Spleen (tissue), 11 donors: ENCODE data around the gene SGTA. TPM values are rescaled to one million over a fixed set of nuclear protein-coding genes. Genes with fewer than 3 reads are reported as not detected.
"Not testable (repeated sequence)": the region's sequence is repeated elsewhere in the genome, so short reads cannot be mapped to it uniquely, and the experiment has no call there.

ENCODE experiments used
- DNase-seq: peaks from one replicate; pipeline ENCODE4 v3.0.0-alpha.2; 2020
- H3K27ac ChIP-seq, 8 donors: fragments of 200-600 bp; sonication (generic) in 7 of 8; 1 replicate in 4 of 8; 2 replicates in 4 of 8; pipeline versions ENCODE4 v1.5.0 to v1.8.0; 2016 to 2021; ENCODE audit warnings: inconsistent platforms in 4 of 8, mild to moderate bottlenecking in 4 of 8, moderate library complexity in 1 of 8
- H3K27me3 ChIP-seq, 7 donors: fragments of 200-600 bp; sonication (generic) in 6 of 7; replicated peaks in 1 of 7; 1 replicate in 4 of 7; 2 replicates in 3 of 7; pipeline versions ENCODE4 v1.5.0 to v1.8.0; 2016 to 2021; ENCODE audit warnings: inconsistent platforms in 3 of 7, mild to moderate bottlenecking in 1 of 7
- H3K36me3 ChIP-seq, 6 donors: fragments of 200-600 bp; sonication (generic) in 5 of 6; 1 replicate in 4 of 6; 2 replicates in 2 of 6; pipeline versions ENCODE4 v1.5.0 to v1.8.0; 2016 to 2021; ENCODE audit warnings: inconsistent platforms in 2 of 6
- H3K4me1 ChIP-seq, 6 donors: fragments of 200-600 bp; sonication (generic) in 5 of 6; 1 replicate in 3 of 6; 2 replicates in 3 of 6; pipeline versions ENCODE4 v1.5.0 to v1.8.0; 2016 to 2021; ENCODE audit warnings: inconsistent platforms in 3 of 6
- H3K4me3 ChIP-seq, 8 donors: fragments of 200-600 bp; sonication (generic) in 7 of 8; 1 replicate in 4 of 8; 2 replicates in 4 of 8; pipeline versions ENCODE4 v1.5.0 to v1.8.0; 2016 to 2021; ENCODE audit warnings: inconsistent platforms in 4 of 8, mild to moderate bottlenecking in 4 of 8, moderate library complexity in 2 of 8
- H3K9me3 ChIP-seq, 8 donors: fragments of 200-600 bp; sonication (generic) in 7 of 8; 1 replicate in 4 of 8; 2 replicates in 4 of 8; pipeline versions ENCODE4 v1.5.0 to v1.8.0; 2016 to 2021; ENCODE audit warnings: inconsistent platforms in 4 of 8
- CTCF ChIP-seq, 11 experiments: fragments of 200-600 bp in 7 of 11; fragments of 450-650 bp in 4 of 11; sonication (generic) in 4 of 11; IDR thresholded peaks in 8 of 11; conservative IDR thresholded peaks in 3 of 11; 1 replicate in 7 of 11; 2 replicates in 4 of 11; pipeline versions ENCODE4 v1.4.0 to v1.8.0; 2016 to 2021; ENCODE audit warnings: antibody characterized with exemption in 11 of 11, inconsistent platforms in 4 of 11, mild to moderate bottlenecking in 1 of 11
- POLR2A ChIP-seq, 3 donors: fragments of 450-650 bp; IDR thresholded peaks; one replicate each; pipeline ENCODE4 v1.5.1; 2017; ENCODE audit warnings: antibody characterized with exemption in 3 of 3, mild to moderate bottlenecking in 1 of 3
- POLR2AphosphoS5 ChIP-seq, 3 donors: sonication (generic); formaldehyde crosslinking; IDR thresholded peaks; one replicate each; pipeline ENCODE4 v1.5.1; 2017; ENCODE audit warnings: antibody characterized with exemption in 3 of 3
- WGBS, 5 donors: extraction: QIAGEN DNeasy Blood & Tissue Kit in 3 of 5; methylation state at CpG; one replicate each; pipeline versions ENCODE4 v1.1.5 to v1.1.7; 2013 to 2018; 5-methylcytosine and 5-hydroxymethylcytosine counted together
- intact Hi-C: fragments of 100-400 bp; cut with DNase I; formaldehyde crosslinking; loops from one replicate; pipeline ENCODE4 v1.15.0; 2023; ENCODE audit warnings: low total_unique reads
- polyA plus RNA-seq, 3 donors: library from polyadenylated mRNA; stranded (reverse); fragments of 200-250 nt; gene quantifications; one replicate each; pipeline ENCODE4 v1.2.1, GENCODE V29; 2013
- total RNA-seq, 7 donors: library from RNA; depleted of rRNA in 3 of 7; stranded (reverse); fragments of >200 nt in 3 of 7; fragmentation: NEBNext Ultra II Directional in 4 of 7; extraction: Animal tissue kit (Norgen Biotek cat#: 25700) in 4 of 7; gene quantifications; one replicate each; pipeline versions ENCODE4 v1.1.0 to v1.2.1, GENCODE V29; 2016 to 2021
- donor health status: healthy with polysubstance abuse.
- donor health status: DM: no; HTN: no; CAD: no; lungs with moderate emphysema.
- donor health status: DM: no; HTN: no; CAD: no.
- donor health status: Bipolar disorder and iron deficiency.
- donor health status: healthy.
- donor health status: DM: no; HTN: no; CAD: no.
- donor health status: DM: yes; HTN: yes; CAD: no.

Gene SGTA
- total and polyA plus RNA-seq, 10 donors: 36.5 to 63.0 (median 45.2) TPM

- no peaks in the 10 kb centered on the region for H3K9me3 ChIP-seq
- H3K36me3 ChIP-seq: peaks cover 0 to 86% (median 35%) of the 10 kb centered on the region in 6 donors
- no peak overlapping the region for H3K4me3 ChIP-seq
- H3K27me3 ChIP-seq: no peaks in the 10 kb centered on the region
- intact Hi-C loops: no loop called here
- H3K27ac ChIP-seq: no peak overlapping the region
- peaks cover 0 to 16% (median 3%) of the 10 kb centered on the region in 6 donors for H3K4me1 ChIP-seq
- TF ChIP-seq POLR2A (IDR thresholded peaks at IDR 0.05): no peak
- no peak for TF ChIP-seq CTCF (IDR thresholded peaks at IDR 0.05 in 8 of 11, conservative IDR thresholded peaks at IDR 0.05 in 3 of 11)
- no peak for TF ChIP-seq POLR2AphosphoS5 (IDR thresholded peaks at IDR 0.05)
- WGBS, 5 donors: 93 to 98% (median 96%) methylated on average over 12 of the region's 12 CpGs
- DNase-seq: no peak
Measured at GRCh38 chr19:2793577-2793976, 10.5 kb upstream of the SGTA start.

- intact Hi-C loops: no loop called here
- DNase-seq: no peak
- Histone ChIP-seq H3K4me1 (peaks cover 0 to 17% (median 3%) of the 10 kb centered on the region in 6 donors), H3K27me3 (no peaks in the 10 kb centered on the region), H3K4me3 (no peak overlapping the region), H3K27ac (no peak overlapping the region), H3K9me3 (no peaks in the 10 kb centered on the region), H3K36me3 (peaks cover 0 to 85% (median 33%) of the 10 kb centered on the region in 6 donors)
- WGBS, 5 donors: 93 to 97% (median 96%) methylated on average over 7 of the region's 7 CpGs
- TF ChIP-seq POLR2A (IDR thresholded peaks at IDR 0.05): no peak
- TF ChIP-seq POLR2AphosphoS5 (IDR thresholded peaks at IDR 0.05): no peak
- TF ChIP-seq CTCF (IDR thresholded peaks at IDR 0.05 in 8 of 11, conservative IDR thresholded peaks at IDR 0.05 in 3 of 11): no peak
Measured at GRCh38 chr19:2793126-2793525, 10.1 kb upstream of the SGTA start.

GRCh38 chr19:2792666-2793065 lies 9.6 kb upstream of the SGTA start:
- WGBS, 5 donors: 84 to 92% (median 89%) methylated on average over 10 of the region's 10 CpGs
- H3K9me3 ChIP-seq, H3K4me3 ChIP-seq, intact Hi-C loops, H3K27ac ChIP-seq, H3K27me3 ChIP-seq, DNase-seq: not testable (repeated sequence)
- H3K4me1 ChIP-seq: peaks cover 0 to 20% (median 3%) of the 10 kb centered on the region in 6 donors
- peaks cover 0 to 81% (median 33%) of the 10 kb centered on the region in 6 donors for H3K36me3 ChIP-seq

GRCh38 chr19:2791876-2792275 lies 8.8 kb upstream of the SGTA start:
- 89 to 97% (median 95%) methylated on average over 16 of the region's 16 CpGs for WGBS, 5 donors
- no peak for DNase-seq
- Histone ChIP-seq H3K27me3 (no peaks in the 10 kb centered on the region), H3K27ac (no peak overlapping the region), H3K4me1 (peaks cover 0 to 28% (median 5%) of the 10 kb centered on the region in 6 donors), H3K4me3 (no peak overlapping the region), H3K9me3 (no peaks in the 10 kb centered on the region), H3K36me3 (peaks cover 0 to 73% (median 30%) of the 10 kb centered on the region in 6 donors)
- TF ChIP-seq CTCF (IDR thresholded peaks at IDR 0.05 in 8 of 11, conservative IDR thresholded peaks at IDR 0.05 in 3 of 11): no peak
- no peak for TF ChIP-seq POLR2AphosphoS5 (IDR thresholded peaks at IDR 0.05)
- no peak for TF ChIP-seq POLR2A (IDR thresholded peaks at IDR 0.05)
- intact Hi-C loops: no loop called here

GRCh38 chr19:2791440-2791839 lies 8.4 kb upstream of the SGTA start:
- no peak for DNase-seq
- intact Hi-C loops: no loop called here
- H3K9me3 ChIP-seq: no peaks in the 10 kb centered on the region
- H3K27me3 ChIP-seq: no peaks in the 10 kb centered on the region
- TF ChIP-seq POLR2A (IDR thresholded peaks at IDR 0.05): no peak
- no peak for TF ChIP-seq POLR2AphosphoS5 (IDR thresholded peaks at IDR 0.05)
- no peak for TF ChIP-seq CTCF (IDR thresholded peaks at IDR 0.05 in 8 of 11, conservative IDR thresholded peaks at IDR 0.05 in 3 of 11)
- peaks cover 0 to 68% (median 29%) of the 10 kb centered on the region in 6 donors for H3K36me3 ChIP-seq
- H3K4me1 ChIP-seq: peaks cover under 1 to 32% (median 8%) of the 10 kb centered on the region in 6 donors
- WGBS, 5 donors: 86 to 98% (median 91%) methylated on average over 16 of the region's 16 CpGs
- no peak overlapping the region for H3K4me3 ChIP-seq
- no peak overlapping the region for H3K27ac ChIP-seq
